PFSK-1 (cell line): ENCODE data around the gene OSTN.

Experiments used
- FOXP2 ChIP-seq: optimal IDR thresholded peaks from 2 replicates; pipeline ENCODE3; 2011; ENCODE audit warnings: borderline replicate concordance, control low read depth, inconsistent platforms; ENCODE audit not compliant: insufficient read depth; ENCODE audit errors: extremely low read length, extremely low read depth
- POLR2AphosphoS5 ChIP-seq: IDR thresholded peaks from 2 replicates; pipeline ENCODE4 v1.6.1; 2012; ENCODE audit warnings: low read depth, mild to moderate bottlenecking, control low read depth, low read length, moderate library complexity
- SIN3A ChIP-seq: IDR thresholded peaks from 2 replicates; pipeline ENCODE4 v1.6.1; 2012; ENCODE audit warnings: mild to moderate bottlenecking, low read length, moderate library complexity, borderline replicate concordance; ENCODE audit not compliant: insufficient read depth
- TAF1 ChIP-seq: IDR thresholded peaks from 2 replicates; pipeline ENCODE4 v1.6.1; 2012; ENCODE audit warnings: low read length, control low read depth, borderline replicate concordance; ENCODE audit not compliant: insufficient read depth
- TF ChIP-seq, protein P1 (sequence below), 2 experiments: IDR thresholded peaks; 2 replicates each; pipeline versions ENCODE4 v1.6.1 to v1.8.0; 2011 to 2012; ENCODE audit warnings: low read depth in 2 of 2, low read length in 2 of 2, control low read depth in 1 of 2, inconsistent platforms in 1 of 2, mild to moderate bottlenecking in 1 of 2, moderate library complexity in 1 of 2; ENCODE audit not compliant: insufficient read depth in 1 of 2

Gene OSTN

DNA sequence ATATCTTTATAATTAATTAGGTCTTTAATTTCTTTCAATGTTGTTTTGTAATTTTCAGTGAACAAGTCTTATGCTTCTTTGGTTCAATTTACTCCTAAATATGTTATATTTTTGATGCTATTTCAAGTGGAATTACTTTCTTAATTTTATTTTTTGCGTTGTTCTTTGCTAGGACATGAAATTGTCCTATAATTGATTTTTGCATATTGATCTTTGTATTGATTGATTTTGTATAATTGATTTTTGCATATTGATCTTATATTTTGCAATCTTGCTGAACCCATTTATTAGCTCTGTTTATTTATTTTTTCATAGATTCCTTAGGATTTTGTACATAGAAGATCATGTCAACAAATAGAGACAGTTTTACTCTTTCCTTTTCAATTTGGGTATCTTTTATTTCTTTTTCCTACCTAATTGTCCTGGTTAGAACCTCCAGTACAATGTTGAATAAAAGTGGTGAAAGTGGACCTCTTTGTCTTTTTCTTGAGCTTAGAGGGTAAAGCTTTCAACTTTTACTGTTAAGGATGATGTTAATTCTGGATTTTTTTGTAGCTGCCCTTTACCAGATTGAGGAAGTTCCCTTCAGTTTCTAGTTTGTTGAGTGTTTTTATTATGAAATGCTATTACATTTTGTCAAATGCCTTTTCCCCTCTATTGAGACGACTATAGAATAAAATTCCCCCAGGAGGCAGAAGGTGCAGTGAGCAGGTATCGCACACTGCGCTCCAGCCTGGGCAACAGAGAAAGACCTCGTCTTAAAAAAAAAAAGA is 93.4 kb downstream of the OSTN start:
- TF ChIP-seq, protein P1, sequence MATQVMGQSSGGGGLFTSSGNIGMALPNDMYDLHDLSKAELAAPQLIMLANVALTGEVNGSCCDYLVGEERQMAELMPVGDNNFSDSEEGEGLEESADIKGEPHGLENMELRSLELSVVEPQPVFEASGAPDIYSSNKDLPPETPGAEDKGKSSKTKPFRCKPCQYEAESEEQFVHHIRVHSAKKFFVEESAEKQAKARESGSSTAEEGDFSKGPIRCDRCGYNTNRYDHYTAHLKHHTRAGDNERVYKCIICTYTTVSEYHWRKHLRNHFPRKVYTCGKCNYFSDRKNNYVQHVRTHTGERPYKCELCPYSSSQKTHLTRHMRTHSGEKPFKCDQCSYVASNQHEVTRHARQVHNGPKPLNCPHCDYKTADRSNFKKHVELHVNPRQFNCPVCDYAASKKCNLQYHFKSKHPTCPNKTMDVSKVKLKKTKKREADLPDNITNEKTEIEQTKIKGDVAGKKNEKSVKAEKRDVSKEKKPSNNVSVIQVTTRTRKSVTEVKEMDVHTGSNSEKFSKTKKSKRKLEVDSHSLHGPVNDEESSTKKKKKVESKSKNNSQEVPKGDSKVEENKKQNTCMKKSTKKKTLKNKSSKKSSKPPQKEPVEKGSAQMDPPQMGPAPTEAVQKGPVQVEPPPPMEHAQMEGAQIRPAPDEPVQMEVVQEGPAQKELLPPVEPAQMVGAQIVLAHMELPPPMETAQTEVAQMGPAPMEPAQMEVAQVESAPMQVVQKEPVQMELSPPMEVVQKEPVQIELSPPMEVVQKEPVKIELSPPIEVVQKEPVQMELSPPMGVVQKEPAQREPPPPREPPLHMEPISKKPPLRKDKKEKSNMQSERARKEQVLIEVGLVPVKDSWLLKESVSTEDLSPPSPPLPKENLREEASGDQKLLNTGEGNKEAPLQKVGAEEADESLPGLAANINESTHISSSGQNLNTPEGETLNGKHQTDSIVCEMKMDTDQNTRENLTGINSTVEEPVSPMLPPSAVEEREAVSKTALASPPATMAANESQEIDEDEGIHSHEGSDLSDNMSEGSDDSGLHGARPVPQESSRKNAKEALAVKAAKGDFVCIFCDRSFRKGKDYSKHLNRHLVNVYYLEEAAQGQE (IDR thresholded peaks at IDR 0.05; ENCODE audit: insufficient read depth in 1 of 2, low read depth in 2 of 2, low read length in 2 of 2) = no peak

DNA sequence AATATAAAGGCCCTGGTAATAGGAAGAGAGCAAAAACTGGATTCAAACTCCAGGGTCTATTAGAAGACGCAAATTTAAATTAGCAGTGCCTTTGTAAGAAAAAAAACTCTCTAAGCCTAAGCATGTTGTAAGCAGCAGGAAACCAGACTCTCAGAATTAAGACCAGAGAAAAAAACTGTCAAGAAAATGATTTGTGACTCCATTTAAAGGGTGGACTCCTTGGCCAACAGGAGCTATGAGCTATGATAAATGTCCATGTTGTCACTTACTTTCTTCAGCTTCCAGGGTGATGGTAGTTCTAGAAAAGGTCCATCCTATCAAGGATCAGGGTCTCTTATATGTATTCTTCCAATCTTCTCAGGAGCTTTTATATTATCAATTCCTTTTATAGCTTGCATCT is 95.2 kb downstream of the OSTN start:
- TF ChIP-seq SIN3A (no peak), POLR2AphosphoS5 (no peak), FOXP2 (no peak), TAF1 (no peak)
- TF ChIP-seq, protein P1 (IDR thresholded peaks at IDR 0.05; ENCODE audit: insufficient read depth in 1 of 2, low read depth in 2 of 2, low read length in 2 of 2) = no peak

DNA sequence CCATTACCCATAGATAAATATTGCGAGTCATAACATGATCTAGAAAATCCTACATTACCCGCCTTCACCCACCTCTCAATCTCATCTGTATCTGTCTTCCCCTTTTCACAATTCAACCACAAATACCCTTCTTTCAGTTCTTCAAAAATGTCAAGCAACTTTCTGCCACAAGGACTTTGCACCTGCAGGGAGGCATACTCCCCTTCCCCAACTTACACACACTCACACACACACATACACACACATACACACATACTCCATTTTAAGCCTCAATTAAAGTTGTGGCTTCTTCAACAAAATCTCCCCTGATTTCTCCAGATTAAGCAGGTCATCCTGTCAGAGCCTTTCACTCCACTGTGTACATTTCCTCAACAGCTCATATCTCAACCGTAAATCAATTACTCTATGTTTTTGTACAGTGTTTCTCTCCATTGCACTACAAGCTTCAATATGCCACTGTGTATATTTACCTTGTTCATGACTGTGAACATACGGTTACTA is 97.0 kb downstream of the OSTN start:
- TF ChIP-seq SIN3A = peak; percentile 92; the same call in 1 of the 2 replicates
- TF ChIP-seq POLR2AphosphoS5 = peak; percentile 42; the same call in 1 of the 2 replicates
- TF ChIP-seq FOXP2 = peak; percentile 27
- no peak for TF ChIP-seq TAF1

DNA sequence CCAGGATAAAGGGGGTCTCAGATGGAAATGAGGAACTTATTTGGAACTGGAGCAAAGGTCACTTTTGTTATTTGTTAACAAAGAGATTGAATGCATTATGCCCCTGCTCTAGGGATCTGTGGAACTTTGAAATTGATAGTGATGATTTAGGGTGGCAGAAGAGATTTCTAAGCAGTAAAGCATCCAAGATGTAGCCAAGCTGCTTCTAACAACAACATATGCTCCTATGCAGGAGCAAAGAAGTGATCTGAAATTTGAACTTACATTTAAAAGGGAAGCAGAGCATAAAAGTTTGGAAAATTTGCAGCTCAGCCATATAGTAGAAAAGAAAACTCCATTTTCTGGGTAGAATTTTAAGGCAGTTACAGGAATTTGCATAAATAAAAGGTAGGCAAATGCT is 99.8 kb downstream of the OSTN start:
- TF ChIP-seq SIN3A = no peak
- TF ChIP-seq POLR2AphosphoS5 = no peak
- no peak for TF ChIP-seq FOXP2
- TF ChIP-seq, protein P1 (IDR thresholded peaks at IDR 0.05; ENCODE audit: insufficient read depth in 1 of 2, low read depth in 2 of 2, low read length in 2 of 2) = no peak
- TF ChIP-seq TAF1 = no peak

DNA sequence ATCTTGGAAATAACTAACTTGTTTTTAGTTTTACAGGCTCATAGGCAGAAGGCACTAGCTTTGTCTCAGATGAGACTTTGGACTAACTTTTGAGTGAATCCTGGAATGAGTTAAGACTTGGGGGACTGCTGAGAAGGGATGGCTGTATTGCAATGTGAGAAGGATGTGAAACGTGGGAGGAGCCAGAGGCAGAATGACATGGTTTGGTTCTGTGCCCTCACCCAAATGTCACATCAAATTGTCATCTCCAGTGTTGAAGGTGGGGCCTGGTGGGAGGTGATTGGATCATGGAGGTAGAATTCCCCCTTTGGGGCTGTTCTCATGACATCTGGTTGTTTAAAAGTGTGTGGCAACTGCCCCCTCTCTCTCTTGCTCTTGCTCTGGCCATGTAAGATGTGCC is 101.4 kb downstream of the OSTN start:
- TF ChIP-seq POLR2AphosphoS5 (peak; percentile 43; the same call in 1 of the 2 replicates), SIN3A (no peak)

DNA sequence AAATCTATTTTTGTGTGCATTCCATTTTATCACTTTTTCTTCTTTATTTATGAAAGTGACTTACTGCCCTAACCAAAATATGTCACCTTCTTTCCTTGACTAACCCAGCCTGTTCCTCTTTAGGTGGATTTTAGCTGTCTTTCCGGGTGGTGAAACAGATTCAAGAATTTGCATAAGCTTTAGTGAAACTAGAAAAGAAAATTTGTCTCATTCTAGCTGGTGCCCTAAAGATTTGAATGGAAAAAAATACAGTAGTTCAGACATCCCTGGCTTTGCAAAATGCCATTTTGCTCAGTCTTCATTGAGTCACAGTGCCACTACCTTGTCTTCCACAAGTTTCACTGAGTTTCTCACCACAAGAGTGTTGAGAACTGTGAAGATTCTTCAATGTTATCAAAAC is 102.0 kb downstream of the OSTN start:
- TF ChIP-seq SIN3A (no peak), FOXP2 (no peak), POLR2AphosphoS5 (no peak), TAF1 (no peak)
- TF ChIP-seq, protein P1 (IDR thresholded peaks at IDR 0.05; ENCODE audit: insufficient read depth in 1 of 2, low read depth in 2 of 2, low read length in 2 of 2) = no peak
